ENCODE measurements around the gene CHRNB1.

GRCh38 chr17:7465597-7466275, 20.9 kb downstream of the CHRNB1 start:
- no peak for TF ChIP-seq CTCF (IDR thresholded peaks at IDR 0.05)
- TF ChIP-seq EP300 (IDR thresholded peaks at IDR 0.05): no peak

All from tibial nerve (tissue), 4 donors.